K562 treated with DMSO at 1 percent for 4 hours (cell line): ENCODE data around the gene LPIN2. TPM values are rescaled to one million over a fixed set of nuclear protein-coding genes. Genes with fewer than 3 reads are reported as not detected.

ENCODE experiments used
- total RNA-seq: library from RNA; unstranded; fragments of 300-600 nt; gene quantifications from 2 replicates; pipeline ENCODE4 v1.2.3, GENCODE V29; 2022; ENCODE audit not compliant: insufficient read depth

The LPIN2 gene, protein sequence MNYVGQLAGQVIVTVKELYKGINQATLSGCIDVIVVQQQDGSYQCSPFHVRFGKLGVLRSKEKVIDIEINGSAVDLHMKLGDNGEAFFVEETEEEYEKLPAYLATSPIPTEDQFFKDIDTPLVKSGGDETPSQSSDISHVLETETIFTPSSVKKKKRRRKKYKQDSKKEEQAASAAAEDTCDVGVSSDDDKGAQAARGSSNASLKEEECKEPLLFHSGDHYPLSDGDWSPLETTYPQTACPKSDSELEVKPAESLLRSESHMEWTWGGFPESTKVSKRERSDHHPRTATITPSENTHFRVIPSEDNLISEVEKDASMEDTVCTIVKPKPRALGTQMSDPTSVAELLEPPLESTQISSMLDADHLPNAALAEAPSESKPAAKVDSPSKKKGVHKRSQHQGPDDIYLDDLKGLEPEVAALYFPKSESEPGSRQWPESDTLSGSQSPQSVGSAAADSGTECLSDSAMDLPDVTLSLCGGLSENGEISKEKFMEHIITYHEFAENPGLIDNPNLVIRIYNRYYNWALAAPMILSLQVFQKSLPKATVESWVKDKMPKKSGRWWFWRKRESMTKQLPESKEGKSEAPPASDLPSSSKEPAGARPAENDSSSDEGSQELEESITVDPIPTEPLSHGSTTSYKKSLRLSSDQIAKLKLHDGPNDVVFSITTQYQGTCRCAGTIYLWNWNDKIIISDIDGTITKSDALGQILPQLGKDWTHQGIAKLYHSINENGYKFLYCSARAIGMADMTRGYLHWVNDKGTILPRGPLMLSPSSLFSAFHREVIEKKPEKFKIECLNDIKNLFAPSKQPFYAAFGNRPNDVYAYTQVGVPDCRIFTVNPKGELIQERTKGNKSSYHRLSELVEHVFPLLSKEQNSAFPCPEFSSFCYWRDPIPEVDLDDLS
- 34.2 and 41.9 TPM in 2 replicates for total RNA-seq

DNA sequence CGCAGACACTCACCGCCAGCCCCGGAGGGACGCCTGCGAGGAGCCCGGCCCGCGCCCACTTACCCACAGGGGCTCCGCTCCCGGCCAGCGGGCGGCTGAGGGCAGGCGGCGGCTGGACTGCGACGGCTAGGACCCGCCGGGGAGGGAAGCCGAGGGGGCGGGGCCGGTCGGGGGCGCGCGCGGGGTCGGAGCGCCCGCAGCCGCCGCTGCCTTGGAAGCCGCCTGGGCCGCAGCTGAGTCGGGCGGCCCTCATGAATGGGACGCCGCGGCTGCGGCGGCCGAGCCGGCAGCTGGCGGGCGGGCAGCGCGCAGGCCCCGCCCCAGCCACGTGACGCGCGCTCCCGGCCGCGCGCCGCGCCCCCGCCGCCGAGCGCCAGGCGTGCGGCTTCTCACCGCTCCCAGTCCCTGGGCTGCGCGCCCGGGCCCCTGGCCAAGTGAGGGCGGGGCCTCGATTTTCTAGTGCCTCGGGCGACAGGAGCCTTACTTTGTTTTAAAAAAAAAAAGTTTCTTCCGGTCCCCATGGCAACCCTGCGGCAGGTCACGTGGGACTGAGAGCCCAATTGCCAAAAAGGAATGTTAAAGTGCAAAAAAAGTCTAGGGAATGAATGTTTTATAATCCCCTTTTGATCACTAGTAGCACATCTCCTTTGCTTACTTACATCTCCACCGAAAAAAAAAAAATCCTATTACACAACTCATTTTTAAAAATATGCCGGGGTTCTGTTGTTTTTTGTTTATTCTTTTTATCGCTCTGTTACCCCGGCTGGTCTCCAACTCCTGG is at the start of gene LPIN2:
TSS of gene LPIN2 (minus strand) at position 121 of the 781 bp plus-strand sequence. CDS start 52,304 bp downstream, outside the sequence.

Other genes with a start within 250 kb of the LPIN2 start
- 0.36 TPM in 1 of 2 replicates, not detected in the other for gene EMILIN2, start 166.1 kb downstream of the LPIN2 start, total RNA-seq
- gene MYOM1, start 206.8 kb upstream of the LPIN2 start, total RNA-seq = 0.99 and 1.7 TPM in 2 replicates
- 391 and 399 TPM in 2 replicates for gene MYL12A, start 234.7 kb upstream of the LPIN2 start, total RNA-seq
- 314 and 328 TPM in 2 replicates for gene MYL12B, start 249.0 kb upstream of the LPIN2 start, total RNA-seq